ENCODE measurements around the gene PDE4A.
"Not testable (repeated sequence)": the region's sequence is repeated elsewhere in the genome, so short reads cannot be mapped to it uniquely, and the experiment has no call there.

Gene PDE4A

GRCh38 chr19:10399878-10400277, 20.5 kb upstream of the PDE4A start:
- in situ Hi-C loops (cut with HindIII; ENCODE audit: low pct_ligation_motif_present, low pct_unique_long_range_greater_than_20kb, low sequenced_read_pairs) = no loop called here

GRCh38 chr19:10402441-10403038, 17.8 kb upstream of the PDE4A start:
- DNase-seq = peak; percentile 53
- in situ Hi-C loops (cut with HindIII; ENCODE audit: low pct_ligation_motif_present, low pct_unique_long_range_greater_than_20kb, low sequenced_read_pairs) = no loop called here

More at GRCh38 chr19:10399878-10400277, 20.5 kb upstream of the PDE4A start:
- DNase-seq = no peak

GRCh38 chr19:10403137-10404021, 17.0 kb upstream of the PDE4A start, which contains the start of gene CDC37:
Gene CDC37, minus strand, starts transcription at chr19:10403542. Its CDS starts 63 bp downstream, at chr19:10403479.
- peak; percentile 95 for DNase-seq
- in situ Hi-C loops (cut with HindIII; ENCODE audit: low pct_ligation_motif_present, low pct_unique_long_range_greater_than_20kb, low sequenced_read_pairs) = no loop called here

- no peak for DNase-seq
- in situ Hi-C loops (cut with HindIII; ENCODE audit: low pct_ligation_motif_present, low pct_unique_long_range_greater_than_20kb, low sequenced_read_pairs) = no loop called here
Measured at GRCh38 chr19:10404888-10405820, 15.2 kb upstream of the PDE4A start.

- DNase-seq = no peak
- in situ Hi-C loops (cut with HindIII; ENCODE audit: low pct_ligation_motif_present, low pct_unique_long_range_greater_than_20kb, low sequenced_read_pairs) = no loop called here
Measured at GRCh38 chr19:10406191-10406590, 14.1 kb upstream of the PDE4A start.

GRCh38 chr19:10407096-10407495, 13.2 kb upstream of the PDE4A start:
- no peak for DNase-seq
- in situ Hi-C loops (cut with HindIII; ENCODE audit: low pct_ligation_motif_present, low pct_unique_long_range_greater_than_20kb, low sequenced_read_pairs) = no loop called here

- DNase-seq = no peak
- in situ Hi-C loops (cut with HindIII; ENCODE audit: low pct_ligation_motif_present, low pct_unique_long_range_greater_than_20kb, low sequenced_read_pairs) = no loop called here
Measured at GRCh38 chr19:10408511-10409283, 11.6 kb upstream of the PDE4A start.

- DNase-seq; in situ Hi-C loops (cut with HindIII; ENCODE audit: low pct_ligation_motif_present, low pct_unique_long_range_greater_than_20kb, low sequenced_read_pairs): not testable (repeated sequence)
Measured at GRCh38 chr19:10411224-10411623, 9.1 kb upstream of the PDE4A start.

GRCh38 chr19:10412257-10412977, 7.9 kb upstream of the PDE4A start:
- in situ Hi-C loops (cut with HindIII; ENCODE audit: low pct_ligation_motif_present, low pct_unique_long_range_greater_than_20kb, low sequenced_read_pairs) = no loop called here
- no peak for DNase-seq

GRCh38 chr19:10416083-10416379, 4.3 kb upstream of the PDE4A start:
- in situ Hi-C loops (cut with HindIII; ENCODE audit: low pct_ligation_motif_present, low pct_unique_long_range_greater_than_20kb, low sequenced_read_pairs) = no loop called here
- no peak for DNase-seq

GRCh38 chr19:10416380-10417257, 3.7 kb upstream of the PDE4A start:
- peak; percentile 86 for DNase-seq
- in situ Hi-C loops (cut with HindIII; ENCODE audit: low pct_ligation_motif_present, low pct_unique_long_range_greater_than_20kb, low sequenced_read_pairs) = no loop called here

GRCh38 chr19:10417541-10418234, 2.6 kb upstream of the PDE4A start:
- no peak for DNase-seq

GRCh38 chr19:10418235-10418484, 2.2 kb upstream of the PDE4A start:
- no peak for DNase-seq
- in situ Hi-C loops (cut with HindIII; ENCODE audit: low pct_ligation_motif_present, low pct_unique_long_range_greater_than_20kb, low sequenced_read_pairs) = no loop called here

More at GRCh38 chr19:10417541-10418234, 2.6 kb upstream of the PDE4A start:
- in situ Hi-C loops (cut with HindIII; ENCODE audit: low pct_ligation_motif_present, low pct_unique_long_range_greater_than_20kb, low sequenced_read_pairs) = no loop called here

GRCh38 chr19:10418485-10419199, 1.7 kb upstream of the PDE4A start:
- no peak for DNase-seq
- in situ Hi-C loops (cut with HindIII; ENCODE audit: low pct_ligation_motif_present, low pct_unique_long_range_greater_than_20kb, low sequenced_read_pairs) = no loop called here

GRCh38 chr19:10419200-10419645, 1.1 kb upstream of the PDE4A start:
- in situ Hi-C loops (cut with HindIII; ENCODE audit: low pct_ligation_motif_present, low pct_unique_long_range_greater_than_20kb, low sequenced_read_pairs) = no loop called here
- DNase-seq = no peak

All from ACHN (cell line).